Measurements from ENCODE around the gene ARHGEF5. TPM values are rescaled to one million over a fixed set of nuclear protein-coding genes. Genes with fewer than 3 reads are reported as not detected.
"Not testable (repeated sequence)": the region's sequence is repeated elsewhere in the genome, so short reads cannot be mapped to it uniquely, and the experiment has no call there.

The ARHGEF5 gene
- polyA plus RNA-seq, 2 donors = 14.6 to 22.1 TPM

GRCh38 chr7:144331221-144331995, 23.8 kb upstream of the ARHGEF5 start:
- H3K27ac ChIP-seq (ENCODE audit: low read depth in 2 of 2, low read length in 1 of 2); H3K4me3 ChIP-seq (ENCODE audit: low read depth in 1 of 2, low read length in 2 of 2); H3K4me1 ChIP-seq (ENCODE audit: control insufficient read depth in 2 of 2, insufficient read depth in 2 of 2, low read length in 1 of 2); H3K36me3 ChIP-seq (ENCODE audit: control insufficient read depth in 2 of 2, insufficient read depth in 2 of 2, low read length in 1 of 2); H3K27me3 ChIP-seq (ENCODE audit: control insufficient read depth in 1 of 2, insufficient read depth in 2 of 2, low read length in 2 of 2); H3K9me3 ChIP-seq (ENCODE audit: control insufficient read depth in 2 of 2, insufficient read depth in 1 of 2, low read depth in 1 of 2, low read length in 1 of 2): not testable (repeated sequence)
- 100% methylated on average over 1 to 2 of the region's 9 CpGs for WGBS, 2 donors

DNA sequence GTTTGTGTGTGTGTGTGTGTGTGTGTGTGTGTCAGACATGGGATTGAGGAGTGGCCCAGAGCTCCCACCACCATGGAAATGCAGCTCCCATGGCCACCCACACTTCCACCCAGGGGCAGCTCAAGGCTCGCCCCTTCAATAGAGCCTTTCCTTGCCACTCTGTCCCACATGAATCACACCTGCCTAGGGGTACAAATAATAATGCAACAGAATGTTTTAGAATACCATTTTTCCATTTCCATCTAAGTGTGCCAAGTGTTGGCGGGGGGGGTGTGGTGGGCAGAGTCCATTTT, 23.3 kb upstream of the ARHGEF5 start:
- H3K36me3 ChIP-seq (ENCODE audit: control insufficient read depth in 2 of 2, insufficient read depth in 2 of 2, low read length in 1 of 2); H3K27ac ChIP-seq (ENCODE audit: low read depth in 2 of 2, low read length in 1 of 2): not testable (repeated sequence)
- WGBS, 2 donors = 61 to 73% methylated on average over 2 of the region's 2 CpGs

GRCh38 chr7:144348625-144349024, 6.6 kb upstream of the ARHGEF5 start:
- H3K4me1 ChIP-seq (ENCODE audit: control insufficient read depth in 2 of 2, insufficient read depth in 2 of 2, low read length in 1 of 2); H3K27ac ChIP-seq (ENCODE audit: low read depth in 2 of 2, low read length in 1 of 2); H3K4me3 ChIP-seq (ENCODE audit: low read depth in 1 of 2, low read length in 2 of 2); H3K27me3 ChIP-seq (ENCODE audit: control insufficient read depth in 1 of 2, insufficient read depth in 2 of 2, low read length in 2 of 2); H3K36me3 ChIP-seq (ENCODE audit: control insufficient read depth in 2 of 2, insufficient read depth in 2 of 2, low read length in 1 of 2); H3K9me3 ChIP-seq (ENCODE audit: control insufficient read depth in 2 of 2, insufficient read depth in 1 of 2, low read depth in 1 of 2, low read length in 1 of 2): not testable (repeated sequence)
- no CpG with 5 or more reads among the region's 1 CpG for WGBS, 2 donors

More for the DNA sequence above, 23.3 kb upstream of the ARHGEF5 start:
- not testable (repeated sequence) for H3K4me1 ChIP-seq (ENCODE audit: control insufficient read depth in 2 of 2, insufficient read depth in 2 of 2, low read length in 1 of 2); H3K4me3 ChIP-seq (ENCODE audit: low read depth in 1 of 2, low read length in 2 of 2); H3K27me3 ChIP-seq (ENCODE audit: control insufficient read depth in 1 of 2, insufficient read depth in 2 of 2, low read length in 2 of 2); H3K9me3 ChIP-seq (ENCODE audit: control insufficient read depth in 2 of 2, insufficient read depth in 1 of 2, low read depth in 1 of 2, low read length in 1 of 2)

DNA sequence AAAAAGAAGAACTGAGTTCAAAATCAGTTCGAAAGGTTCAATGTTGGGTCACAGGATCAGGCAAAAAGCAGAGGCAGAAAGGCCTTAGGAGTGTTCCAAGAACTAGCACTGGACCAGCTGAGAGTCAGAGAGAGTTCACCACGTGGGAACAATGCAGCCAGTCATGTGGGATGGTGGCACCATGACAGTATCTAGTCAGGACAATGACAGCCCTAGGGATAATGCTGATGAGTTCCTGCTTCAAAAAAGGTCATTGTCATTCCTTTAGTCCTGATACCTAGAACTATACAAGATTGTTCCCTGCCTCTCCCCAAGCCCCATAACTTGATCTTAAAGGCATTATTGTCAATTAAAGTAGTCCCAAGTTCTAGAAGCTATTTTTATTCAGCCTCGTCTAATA, 3.5 kb upstream of the ARHGEF5 start:
- H3K27ac ChIP-seq (ENCODE audit: low read depth in 2 of 2, low read length in 1 of 2); H3K4me1 ChIP-seq (ENCODE audit: control insufficient read depth in 2 of 2, insufficient read depth in 2 of 2, low read length in 1 of 2); H3K27me3 ChIP-seq (ENCODE audit: control insufficient read depth in 1 of 2, insufficient read depth in 2 of 2, low read length in 2 of 2); H3K36me3 ChIP-seq (ENCODE audit: control insufficient read depth in 2 of 2, insufficient read depth in 2 of 2, low read length in 1 of 2); H3K4me3 ChIP-seq (ENCODE audit: low read depth in 1 of 2, low read length in 2 of 2); H3K9me3 ChIP-seq (ENCODE audit: control insufficient read depth in 2 of 2, insufficient read depth in 1 of 2, low read depth in 1 of 2, low read length in 1 of 2): not testable (repeated sequence)
- WGBS, 2 donors = 46 to 69% methylated on average over 2 of the region's 3 CpGs

DNA sequence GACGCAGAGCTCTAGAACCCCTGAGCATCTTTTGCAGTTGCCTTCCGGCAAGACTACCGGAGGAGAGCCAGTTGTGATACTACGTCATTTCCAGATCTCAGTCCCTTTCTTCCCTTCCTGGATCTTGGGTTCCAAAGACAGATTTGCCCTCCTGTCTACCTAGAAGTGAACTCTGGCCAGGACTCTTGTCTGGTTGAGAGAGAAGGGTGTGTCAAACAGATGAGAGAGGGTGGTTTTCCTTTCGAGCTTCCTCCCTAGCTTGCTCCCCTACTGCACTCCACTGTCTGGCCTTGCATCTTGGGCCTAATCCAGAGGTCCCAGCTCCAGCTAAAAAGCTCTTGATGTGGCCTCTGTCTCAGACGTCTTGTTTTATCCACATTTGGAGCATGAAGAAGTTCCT, 983 bp downstream of the ARHGEF5 start:
- not testable (repeated sequence) for H3K4me1 ChIP-seq (ENCODE audit: control insufficient read depth in 2 of 2, insufficient read depth in 2 of 2, low read length in 1 of 2); H3K4me3 ChIP-seq (ENCODE audit: low read depth in 1 of 2, low read length in 2 of 2); H3K36me3 ChIP-seq (ENCODE audit: control insufficient read depth in 2 of 2, insufficient read depth in 2 of 2, low read length in 1 of 2); H3K27ac ChIP-seq (ENCODE audit: low read depth in 2 of 2, low read length in 1 of 2); H3K27me3 ChIP-seq (ENCODE audit: control insufficient read depth in 1 of 2, insufficient read depth in 2 of 2, low read length in 2 of 2); H3K9me3 ChIP-seq (ENCODE audit: control insufficient read depth in 2 of 2, insufficient read depth in 1 of 2, low read depth in 1 of 2, low read length in 1 of 2)
- WGBS, 2 donors = no CpG with 5 or more reads among the region's 6 CpGs

DNA sequence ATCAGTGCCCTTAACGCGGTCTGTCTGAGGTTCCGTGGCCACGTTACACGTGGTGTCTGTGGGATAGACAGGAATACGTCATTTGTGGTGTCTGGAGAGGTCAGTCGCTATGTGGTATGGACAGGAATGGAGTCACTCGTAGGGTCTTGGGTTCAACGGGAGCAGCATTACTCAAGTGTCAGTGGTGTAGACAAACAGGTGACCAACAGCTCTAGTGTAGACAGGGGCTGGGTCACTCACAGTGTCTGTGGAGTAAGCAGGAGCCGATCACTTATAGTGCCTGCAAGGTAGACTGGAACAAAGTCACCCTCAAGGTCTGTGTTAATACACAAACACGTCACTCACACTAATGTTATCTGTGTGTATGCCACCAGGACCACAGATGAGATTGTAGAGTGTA, 1.7 kb downstream of the ARHGEF5 start:
- WGBS, 2 donors = 73 to 91% methylated on average over 1 to 2 of the region's 11 CpGs

DNA sequence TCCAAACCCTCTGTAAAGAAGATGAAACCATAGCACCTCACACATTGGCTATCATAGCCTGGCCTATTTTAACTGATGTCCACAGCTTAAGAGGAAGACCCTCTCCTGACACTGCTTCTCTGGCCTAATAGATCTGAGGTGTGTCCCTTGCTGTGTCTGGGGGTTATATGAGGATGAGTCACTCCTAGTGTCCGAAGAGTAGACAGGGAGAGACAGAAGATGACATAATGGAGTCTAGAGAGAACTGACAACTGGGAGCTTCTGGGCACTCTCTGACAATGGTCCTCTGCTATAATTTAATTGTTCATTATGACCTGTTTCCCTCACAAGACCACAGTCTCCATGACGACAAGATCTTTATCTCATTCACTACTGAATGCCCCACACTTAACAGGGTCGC, 6.9 kb downstream of the ARHGEF5 start:
- H3K4me3 ChIP-seq (ENCODE audit: low read depth in 1 of 2, low read length in 2 of 2); H3K36me3 ChIP-seq (ENCODE audit: control insufficient read depth in 2 of 2, insufficient read depth in 2 of 2, low read length in 1 of 2); H3K9me3 ChIP-seq (ENCODE audit: control insufficient read depth in 2 of 2, insufficient read depth in 1 of 2, low read depth in 1 of 2, low read length in 1 of 2); H3K27me3 ChIP-seq (ENCODE audit: control insufficient read depth in 1 of 2, insufficient read depth in 2 of 2, low read length in 2 of 2); H3K4me1 ChIP-seq (ENCODE audit: control insufficient read depth in 2 of 2, insufficient read depth in 2 of 2, low read length in 1 of 2); H3K27ac ChIP-seq (ENCODE audit: low read depth in 2 of 2, low read length in 1 of 2): not testable (repeated sequence)
- no CpG with 5 or more reads among the region's 3 CpGs for WGBS, 2 donors

More for the DNA sequence above, 1.7 kb downstream of the ARHGEF5 start:
- H3K4me1 ChIP-seq (ENCODE audit: control insufficient read depth in 2 of 2, insufficient read depth in 2 of 2, low read length in 1 of 2); H3K27me3 ChIP-seq (ENCODE audit: control insufficient read depth in 1 of 2, insufficient read depth in 2 of 2, low read length in 2 of 2); H3K9me3 ChIP-seq (ENCODE audit: control insufficient read depth in 2 of 2, insufficient read depth in 1 of 2, low read depth in 1 of 2, low read length in 1 of 2); H3K36me3 ChIP-seq (ENCODE audit: control insufficient read depth in 2 of 2, insufficient read depth in 2 of 2, low read length in 1 of 2); H3K27ac ChIP-seq (ENCODE audit: low read depth in 2 of 2, low read length in 1 of 2); H3K4me3 ChIP-seq (ENCODE audit: low read depth in 1 of 2, low read length in 2 of 2): not testable (repeated sequence)

DNA sequence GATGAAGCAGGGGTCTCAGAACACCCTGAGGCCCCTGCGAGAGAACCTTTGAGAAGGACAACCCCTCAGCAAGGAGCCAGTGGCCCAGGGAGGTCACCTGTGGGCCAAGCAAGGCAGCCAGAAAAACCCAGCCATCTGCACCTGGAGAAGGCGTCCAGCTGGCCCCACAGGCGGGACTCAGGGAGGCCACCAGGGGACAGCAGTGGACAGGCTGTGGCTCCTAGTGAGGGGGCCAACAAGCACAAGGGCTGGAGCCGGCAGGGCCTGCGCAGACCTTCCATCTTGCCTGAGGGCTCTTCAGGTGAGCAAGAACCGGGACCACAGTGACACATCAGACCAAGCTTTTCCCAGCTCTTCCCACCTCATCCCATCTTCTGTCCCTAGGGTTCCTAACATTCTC, 10.3 kb downstream of the ARHGEF5 start:
- WGBS, 2 donors = no CpG with 5 or more reads among the region's 6 CpGs
- H3K4me3 ChIP-seq (ENCODE audit: low read depth in 1 of 2, low read length in 2 of 2); H3K4me1 ChIP-seq (ENCODE audit: control insufficient read depth in 2 of 2, insufficient read depth in 2 of 2, low read length in 1 of 2); H3K27me3 ChIP-seq (ENCODE audit: control insufficient read depth in 1 of 2, insufficient read depth in 2 of 2, low read length in 2 of 2); H3K36me3 ChIP-seq (ENCODE audit: control insufficient read depth in 2 of 2, insufficient read depth in 2 of 2, low read length in 1 of 2); H3K9me3 ChIP-seq (ENCODE audit: control insufficient read depth in 2 of 2, insufficient read depth in 1 of 2, low read depth in 1 of 2, low read length in 1 of 2); H3K27ac ChIP-seq (ENCODE audit: low read depth in 2 of 2, low read length in 1 of 2): not testable (repeated sequence)

DNA sequence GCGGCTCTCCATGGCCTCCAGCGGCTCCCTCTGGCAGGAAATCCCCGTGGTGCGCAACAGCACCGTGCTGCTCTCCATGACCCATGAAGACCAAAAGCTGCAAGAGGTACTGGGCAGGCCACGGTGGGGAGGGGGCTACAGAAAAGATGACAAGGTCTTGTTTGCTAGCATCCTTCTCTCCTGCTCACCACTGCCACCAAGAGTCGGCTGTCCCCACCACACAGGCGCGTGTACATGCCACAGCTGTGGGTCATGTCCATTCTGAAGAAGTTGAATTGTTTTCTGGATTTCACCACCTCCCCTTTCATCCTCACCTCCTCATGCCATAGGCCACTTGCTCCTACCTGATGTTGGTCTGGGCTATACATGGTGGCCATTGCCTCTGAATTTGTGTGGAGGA, 12.0 kb downstream of the ARHGEF5 start:
- not testable (repeated sequence) for H3K36me3 ChIP-seq (ENCODE audit: control insufficient read depth in 2 of 2, insufficient read depth in 2 of 2, low read length in 1 of 2); H3K27ac ChIP-seq (ENCODE audit: low read depth in 2 of 2, low read length in 1 of 2); H3K4me1 ChIP-seq (ENCODE audit: control insufficient read depth in 2 of 2, insufficient read depth in 2 of 2, low read length in 1 of 2); H3K4me3 ChIP-seq (ENCODE audit: low read depth in 1 of 2, low read length in 2 of 2); H3K27me3 ChIP-seq (ENCODE audit: control insufficient read depth in 1 of 2, insufficient read depth in 2 of 2, low read length in 2 of 2); H3K9me3 ChIP-seq (ENCODE audit: control insufficient read depth in 2 of 2, insufficient read depth in 1 of 2, low read depth in 1 of 2, low read length in 1 of 2)
- WGBS, 2 donors = no CpG with 5 or more reads among the region's 9 CpGs

DNA sequence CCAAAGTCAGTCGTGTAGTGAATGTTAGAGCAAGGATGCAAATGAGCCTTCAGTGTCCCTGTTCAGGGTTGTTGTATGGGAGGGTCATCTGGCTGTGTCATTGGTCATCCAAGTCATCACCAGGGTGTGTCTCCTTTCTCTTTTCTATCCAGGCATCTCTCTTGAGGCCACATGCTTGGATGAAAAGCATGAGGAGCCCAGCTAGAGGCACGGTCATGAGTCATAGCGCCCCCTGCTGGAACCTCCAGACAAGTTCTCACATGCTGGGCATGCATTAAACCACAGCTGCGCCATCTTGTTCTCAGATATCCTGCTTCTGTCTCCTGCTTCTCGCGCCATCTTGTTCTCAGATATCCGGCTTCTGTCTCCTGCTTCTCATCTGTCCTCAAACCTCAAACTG, 14.0 kb downstream of the ARHGEF5 start:
- H3K4me1 ChIP-seq (ENCODE audit: control insufficient read depth in 2 of 2, insufficient read depth in 2 of 2, low read length in 1 of 2); H3K9me3 ChIP-seq (ENCODE audit: control insufficient read depth in 2 of 2, insufficient read depth in 1 of 2, low read depth in 1 of 2, low read length in 1 of 2); H3K36me3 ChIP-seq (ENCODE audit: control insufficient read depth in 2 of 2, insufficient read depth in 2 of 2, low read length in 1 of 2); H3K27me3 ChIP-seq (ENCODE audit: control insufficient read depth in 1 of 2, insufficient read depth in 2 of 2, low read length in 2 of 2); H3K4me3 ChIP-seq (ENCODE audit: low read depth in 1 of 2, low read length in 2 of 2); H3K27ac ChIP-seq (ENCODE audit: low read depth in 2 of 2, low read length in 1 of 2): not testable (repeated sequence)
- 97% methylated on average over 3 of the region's 7 CpGs; no CpG with 5 or more reads in 1 of the 2 donors for WGBS, 2 donors

All from esophagus (tissue), 2 donors.